Eye (tissue), 1 donor: Measurements from ENCODE around the gene MEGF8.

Source experiments
- DNase-seq: peaks from one replicate; pipeline ENCODE4 v3.0.0-alpha.2; 2015

MEGF8 gene

GRCh38 chr19:42421591-42422031 is 96.2 kb downstream of the MEGF8 start:
- no peak for DNase-seq

- DNase-seq, result no peak
These were observed 96.9 kb downstream of the MEGF8 start for GRCh38 chr19:42422092-42422900.

- DNase-seq, result peak; percentile 94
These were observed 97.5 kb downstream of the MEGF8 start for GRCh38 chr19:42422901-42423461.

GRCh38 chr19:42423462-42424344 is 98.3 kb downstream of the MEGF8 start:
- DNase-seq, result peak; percentile 99

- no peak for DNase-seq
These were observed 98.9 kb downstream of the MEGF8 start for GRCh38 chr19:42424345-42424707.

- DNase-seq, result peak; percentile 27
These were observed 99.3 kb downstream of the MEGF8 start for GRCh38 chr19:42424712-42425131.

GRCh38 chr19:42426643-42427042 is 101.2 kb downstream of the MEGF8 start:
- no peak for DNase-seq

- DNase-seq, result no peak
These were observed 101.9 kb downstream of the MEGF8 start, which contains the start of gene LIPE for GRCh38 chr19:42427313-42427712. LIPE (minus strand) TSS chr19:42427388; CDS start chr19:42427149, 239 bp downstream.
